Measurements from ENCODE around the gene RIMS3.
"Not testable (repeated sequence)": the region's sequence is repeated elsewhere in the genome, so short reads cannot be mapped to it uniquely, and the experiment has no call there.

RIMS3 gene

DNA sequence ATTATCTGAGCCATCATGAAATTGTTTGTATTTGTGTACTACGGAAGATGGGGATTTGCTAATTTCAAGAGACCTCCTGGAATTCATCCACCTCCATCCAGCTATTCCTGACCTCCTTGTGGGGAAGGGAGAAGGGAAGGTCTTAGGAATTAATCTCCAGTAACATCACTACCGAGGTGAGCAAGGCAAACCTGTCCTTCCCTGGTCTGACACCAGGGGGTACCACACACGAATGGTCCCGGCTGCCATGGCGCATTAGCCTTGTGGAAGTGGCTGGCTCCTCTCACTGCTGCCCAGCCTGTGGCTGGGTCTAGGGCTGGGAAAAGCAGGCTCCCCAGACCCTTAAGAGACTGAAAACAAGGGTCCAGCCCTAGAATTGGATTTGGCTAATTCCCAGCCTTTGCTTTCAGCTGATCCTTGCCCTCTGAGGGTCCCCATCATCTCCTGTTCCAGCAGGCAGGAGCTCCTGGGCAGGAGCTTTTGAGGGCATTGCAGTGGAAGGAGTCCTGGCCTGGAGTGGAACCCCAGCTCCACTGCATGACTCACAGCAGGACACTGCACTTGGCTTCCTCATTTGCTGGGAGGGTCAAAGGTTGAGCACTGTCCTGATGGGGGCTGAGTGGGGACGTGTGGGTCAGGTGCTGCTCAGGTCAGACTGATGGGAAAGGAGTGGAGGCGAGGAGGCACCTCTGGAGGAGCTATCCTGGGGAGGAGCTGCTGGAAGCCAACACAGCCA, 34.8 kb downstream of the RIMS3 start:
- Histone ChIP-seq H3K79me2 (ENCODE audit: low read length) (no peaks in the 10 kb centered on the region), H3K4me1 (ENCODE audit: low read length) (peaks cover 60% of the 10 kb centered on the region), H2AFZ (ENCODE audit: low read depth, low read length) (no peak overlapping the region), H3K27ac (ENCODE audit: low read length) (peak overlapping the region; percentile 23; the same call in 1 of the 2 replicates), H3K9ac (ENCODE audit: low read length) (no peak overlapping the region), H3K27me3 (ENCODE audit: low read depth, low read length) (no peaks in the 10 kb centered on the region), H3K36me3 (replicated peaks; ENCODE audit: low read depth, low read length) (no peaks in the 10 kb centered on the region), H3K4me3 (ENCODE audit: low read length) (no peak overlapping the region), H3K9me3 (ENCODE audit: insufficient read depth, low read length) (no peaks in the 10 kb centered on the region), H4K20me1 (ENCODE audit: insufficient read depth, low read length) (no peaks in the 10 kb centered on the region), H3K4me2 (ENCODE audit: low read length) (no peak overlapping the region)
- TF ChIP-seq, protein P1, sequence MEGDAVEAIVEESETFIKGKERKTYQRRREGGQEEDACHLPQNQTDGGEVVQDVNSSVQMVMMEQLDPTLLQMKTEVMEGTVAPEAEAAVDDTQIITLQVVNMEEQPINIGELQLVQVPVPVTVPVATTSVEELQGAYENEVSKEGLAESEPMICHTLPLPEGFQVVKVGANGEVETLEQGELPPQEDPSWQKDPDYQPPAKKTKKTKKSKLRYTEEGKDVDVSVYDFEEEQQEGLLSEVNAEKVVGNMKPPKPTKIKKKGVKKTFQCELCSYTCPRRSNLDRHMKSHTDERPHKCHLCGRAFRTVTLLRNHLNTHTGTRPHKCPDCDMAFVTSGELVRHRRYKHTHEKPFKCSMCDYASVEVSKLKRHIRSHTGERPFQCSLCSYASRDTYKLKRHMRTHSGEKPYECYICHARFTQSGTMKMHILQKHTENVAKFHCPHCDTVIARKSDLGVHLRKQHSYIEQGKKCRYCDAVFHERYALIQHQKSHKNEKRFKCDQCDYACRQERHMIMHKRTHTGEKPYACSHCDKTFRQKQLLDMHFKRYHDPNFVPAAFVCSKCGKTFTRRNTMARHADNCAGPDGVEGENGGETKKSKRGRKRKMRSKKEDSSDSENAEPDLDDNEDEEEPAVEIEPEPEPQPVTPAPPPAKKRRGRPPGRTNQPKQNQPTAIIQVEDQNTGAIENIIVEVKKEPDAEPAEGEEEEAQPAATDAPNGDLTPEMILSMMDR (IDR thresholded peaks at IDR 0.05; ENCODE audit: low read depth, low read length) = peak; percentile 54
- TF ChIP-seq EZH2phosphoT487 (IDR thresholded peaks at IDR 0.05; ENCODE audit: low read depth) = no peak

DNA sequence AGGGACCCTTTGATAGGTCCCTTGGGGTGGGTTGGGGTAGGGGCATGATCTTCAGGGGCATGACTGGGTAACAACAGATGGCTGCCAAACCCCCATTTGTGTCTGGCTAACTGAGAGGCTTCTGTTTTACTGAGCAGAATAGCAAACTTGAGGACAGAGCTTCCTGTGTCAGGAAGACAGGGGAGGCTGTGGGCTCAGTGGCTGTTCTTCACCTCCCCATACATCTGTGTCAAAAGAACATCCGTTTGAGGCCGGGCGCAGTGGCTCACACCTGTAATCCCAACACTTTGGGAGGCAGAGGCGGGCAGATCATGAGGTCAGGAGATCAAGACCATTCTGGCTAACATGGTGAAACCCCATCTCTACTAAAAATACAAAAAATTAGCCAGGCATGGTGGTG, 35.9 kb downstream of the RIMS3 start:
- H3K36me3 ChIP-seq (replicated peaks; ENCODE audit: low read depth, low read length) = not testable (repeated sequence)

GRCh38 chr1:40628903-40629292, 36.6 kb downstream of the RIMS3 start:
- peak overlapping the region; percentile 89 for H3K27ac ChIP-seq (ENCODE audit: low read length)
- H2AFZ ChIP-seq (ENCODE audit: low read depth, low read length) = no peak overlapping the region
- H3K9ac ChIP-seq (ENCODE audit: low read length) = peak overlapping the region; percentile 8; the same call in 1 of the 2 replicates
- no peaks in the 10 kb centered on the region for H3K27me3 ChIP-seq (ENCODE audit: low read depth, low read length)
- H3K9me3 ChIP-seq (ENCODE audit: insufficient read depth, low read length) = no peaks in the 10 kb centered on the region
- H3K79me2 ChIP-seq (ENCODE audit: low read length) = no peaks in the 10 kb centered on the region
- H3K36me3 ChIP-seq (replicated peaks; ENCODE audit: low read depth, low read length) = no peaks in the 10 kb centered on the region
- peaks cover 65% of the 10 kb centered on the region for H3K4me1 ChIP-seq (ENCODE audit: low read length)
- TF ChIP-seq, protein P1 (IDR thresholded peaks at IDR 0.05; ENCODE audit: low read depth, low read length) = no peak
- no peak for TF ChIP-seq EZH2phosphoT487 (IDR thresholded peaks at IDR 0.05; ENCODE audit: low read depth)
- no peaks in the 10 kb centered on the region for H4K20me1 ChIP-seq (ENCODE audit: insufficient read depth, low read length)
- H3K4me3 ChIP-seq (ENCODE audit: low read length) = no peak overlapping the region
- H3K4me2 ChIP-seq (ENCODE audit: low read length) = peak overlapping the region; percentile 56

More for the DNA sequence above, 35.9 kb downstream of the RIMS3 start:
- not testable (repeated sequence) for H3K9me3 ChIP-seq (ENCODE audit: insufficient read depth, low read length); H3K27me3 ChIP-seq (ENCODE audit: low read depth, low read length); H3K4me3 ChIP-seq (ENCODE audit: low read length); H2AFZ ChIP-seq (ENCODE audit: low read depth, low read length); H3K9ac ChIP-seq (ENCODE audit: low read length); H4K20me1 ChIP-seq (ENCODE audit: insufficient read depth, low read length); H3K79me2 ChIP-seq (ENCODE audit: low read length)
- H3K4me2 ChIP-seq (ENCODE audit: low read length) = 0 out of 2 replicates have a peak overlapping the region, but pooled peaks have one; percentile 56
- peaks cover 69% of the 10 kb centered on the region for H3K4me1 ChIP-seq (ENCODE audit: low read length)
- peak overlapping the region; percentile 89 for H3K27ac ChIP-seq (ENCODE audit: low read length)

- Histone ChIP-seq H3K27ac (ENCODE audit: low read length) (peak overlapping the region; percentile 89), H3K79me2 (ENCODE audit: low read length) (no peaks in the 10 kb centered on the region), H2AFZ (ENCODE audit: low read depth, low read length) (no peak overlapping the region), H3K9me3 (ENCODE audit: insufficient read depth, low read length) (no peaks in the 10 kb centered on the region), H3K27me3 (ENCODE audit: low read depth, low read length) (no peaks in the 10 kb centered on the region), H3K4me2 (ENCODE audit: low read length) (peak overlapping the region; percentile 56), H4K20me1 (ENCODE audit: insufficient read depth, low read length) (no peaks in the 10 kb centered on the region), H3K36me3 (replicated peaks; ENCODE audit: low read depth, low read length) (no peaks in the 10 kb centered on the region), H3K4me1 (ENCODE audit: low read length) (peaks cover 59% of the 10 kb centered on the region), H3K4me3 (ENCODE audit: low read length) (0 out of 2 replicates have a peak overlapping the region, but pooled peaks have one; percentile 6), H3K9ac (ENCODE audit: low read length) (peak overlapping the region; percentile 50; the same call in 1 of the 2 replicates)
- no peak for TF ChIP-seq EZH2phosphoT487 (IDR thresholded peaks at IDR 0.05; ENCODE audit: low read depth)
- TF ChIP-seq, protein P1 (IDR thresholded peaks at IDR 0.05; ENCODE audit: low read depth, low read length) = no peak
These were observed 37.2 kb downstream of the RIMS3 start for GRCh38 chr1:40627987-40628902.
